K562 (cell line): ENCODE data around the gene ANKRD34A. TPM values are rescaled to one million over a fixed set of nuclear protein-coding genes. Genes with fewer than 3 reads are reported as not detected.

Source experiments
- BDP1 ChIP-seq: IDR thresholded peaks from 3 replicates; pipeline ENCODE4 v1.6.1; 2011; ENCODE audit not compliant: insufficient read length, insufficient read depth
- BRD4 ChIP-seq: fragments of 200-600 bp; sonication (generic); IDR thresholded peaks from 2 replicates; pipeline ENCODE4 v1.6.1; 2017; ENCODE audit warnings: inconsistent platforms
- CBX2 ChIP-seq: fragments of 200-600 bp; sonication (generic); IDR thresholded peaks from one replicate; pipeline ENCODE4 v1.6.1; 2012; ENCODE audit warnings: mild to moderate bottlenecking, low read length, inconsistent platforms; ENCODE audit not compliant: insufficient read depth, poor library complexity, severe bottlenecking
- ESRRA ChIP-seq: fragments of 450-650 bp; IDR thresholded peaks from 2 replicates; pipeline ENCODE4 v1.6.1; 2014; ENCODE audit warnings: low read depth, mild to moderate bottlenecking, moderate library complexity, borderline replicate concordance
- FOXP1 ChIP-seq: sonication (generic); formaldehyde crosslinking; IDR thresholded peaks from 2 replicates; pipeline ENCODE4 v1.8.0; 2022; ENCODE audit warnings: mild to moderate bottlenecking, missing genetic modification reagents
- MBD1 ChIP-seq: fragments of 250-450 bp; sonication (Bioruptor Pico); IDR thresholded peaks from 2 replicates; pipeline ENCODE4 v1.8.0; 2022; ENCODE audit warnings: inconsistent platforms
- MTA1 ChIP-seq: fragments of 450-650 bp; IDR thresholded peaks from 2 replicates; pipeline ENCODE4 v1.6.1; 2017; ENCODE audit warnings: borderline replicate concordance
- MYNN ChIP-seq, 2 experiments: sonication (generic); formaldehyde crosslinking in 1 of 2; IDR thresholded peaks; 2 replicates each; pipeline versions ENCODE4 v1.5.0 to v1.6.1; 2016 to 2020; ENCODE audit warnings: antibody characterized with exemption in 1 of 2, missing genetic modification reagents in 1 of 2
- SMARCE1 ChIP-seq: fragments of 450-650 bp; IDR thresholded peaks from 2 replicates; pipeline ENCODE4 v1.7.1; 2016; ENCODE audit warnings: mild to moderate bottlenecking
- SMC3 ChIP-seq: conservative IDR thresholded peaks from 2 replicates; pipeline ENCODE4 v1.6.1; 2011; ENCODE audit warnings: low read depth, low read length, improper control_type of control experiment; ENCODE audit not compliant: insufficient read depth
- THRAP3 ChIP-seq: fragments of 450-650 bp; IDR thresholded peaks from 2 replicates; pipeline ENCODE4 v1.6.1; 2016; ENCODE audit warnings: mild to moderate bottlenecking, inconsistent platforms, borderline replicate concordance
- ZBTB33 ChIP-seq: sonication (generic); formaldehyde crosslinking; IDR thresholded peaks from 2 replicates; pipeline ENCODE4 v1.8.1; 2023; ENCODE audit warnings: mild to moderate bottlenecking, missing genetic modification reagents
- ZKSCAN1 ChIP-seq: fragments of 150-350 bp; IDR thresholded peaks from 2 replicates; pipeline ENCODE4 v1.6.1; 2016; ENCODE audit warnings: low read depth, low read length
- ZNF445 ChIP-seq: fragments of 250-450 bp; sonication (Bioruptor Pico); IDR thresholded peaks from 2 replicates; pipeline ENCODE4 v1.4.0; 2020; ENCODE audit warnings: low read depth, mild to moderate bottlenecking, moderate library complexity
- polyA plus RNA-seq, 8 experiments: library from polyadenylated mRNA; depleted of rRNA in 4 of 8; stranded (reverse) in 5 of 8; unstranded in 3 of 8; fragments of >200 nt; fragmentation: Nextera tagmentation in 2 of 8; fragmentation: Illumina TruSeq in 1 of 8; extraction: Ambion mirVana in 2 of 8; extraction: Trizol in 1 of 8; gene quantifications; 2 replicates each; pipeline versions ENCODE4 v1.2.1 to v1.2.3, GENCODE V29; 2011 to 2014; ENCODE audit warnings: inconsistent platforms in 1 of 8, missing spikeins in 1 of 8
- total RNA-seq, 7 experiments: library from RNA; depleted of rRNA in 6 of 7; stranded (reverse); fragments of >200 nt in 6 of 7; fragmentation: Illumina TruSeq in 2 of 7; extraction: Trizol in 2 of 7; gene quantifications; 2 replicates each; pipeline versions ENCODE4 v1.2.1 to v1.2.3, GENCODE V29; 2011 to 2021; ENCODE audit warnings: low replicate concordance in 1 of 7
- TF ChIP-seq, protein P1 (sequence below): sonication (generic); IDR thresholded peaks from 2 replicates; pipeline ENCODE4 v1.6.1; 2016
- TF ChIP-seq, protein P2 (sequence below): fragments of 250-450 bp; sonication (Bioruptor Pico); IDR thresholded peaks from 2 replicates; pipeline ENCODE4 v1.6.1; 2021; ENCODE audit warnings: mild to moderate bottlenecking
- TF ChIP-seq, protein P3 (sequence below), 3 experiments: fragments of 200-800 bp in 1 of 3; fragments of 250-450 bp in 1 of 3; fragments of 450-650 bp in 1 of 3; sonication (Bioruptor Pico) in 1 of 3; sonication (Bioruptor generic) in 1 of 3; formaldehyde crosslinking in 1 of 3; IDR thresholded peaks; 2 replicates each; pipeline versions ENCODE4 v1.6.1 to v1.8.0; 2016 to 2022; ENCODE audit warnings: mild to moderate bottlenecking in 2 of 3, missing genetic modification characterization in 2 of 3, missing compliant biosample characterization in 1 of 3, moderate library complexity in 1 of 3

The ANKRD34A gene
- total and polyA plus RNA-seq, 9 of the 15 experiments (the other 6 are each of a cell fraction or from before 2014, with no cell fraction given), result 0.06 to 1.6 (median 0.43) TPM

- TF ChIP-seq ZNF445, result no peak
- TF ChIP-seq ESRRA, result no peak
- TF ChIP-seq BRD4, result no peak
- TF ChIP-seq, protein P1, sequence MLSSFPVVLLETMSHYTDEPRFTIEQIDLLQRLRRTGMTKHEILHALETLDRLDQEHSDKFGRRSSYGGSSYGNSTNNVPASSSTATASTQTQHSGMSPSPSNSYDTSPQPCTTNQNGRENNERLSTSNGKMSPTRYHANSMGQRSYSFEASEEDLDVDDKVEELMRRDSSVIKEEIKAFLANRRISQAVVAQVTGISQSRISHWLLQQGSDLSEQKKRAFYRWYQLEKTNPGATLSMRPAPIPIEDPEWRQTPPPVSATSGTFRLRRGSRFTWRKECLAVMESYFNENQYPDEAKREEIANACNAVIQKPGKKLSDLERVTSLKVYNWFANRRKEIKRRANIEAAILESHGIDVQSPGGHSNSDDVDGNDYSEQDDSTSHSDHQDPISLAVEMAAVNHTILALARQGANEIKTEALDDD, result no peak
- TF ChIP-seq ZKSCAN1, result no peak
- TF ChIP-seq SMARCE1, result no peak
- TF ChIP-seq ZBTB33 (CRISPR knock-in tag), result no peak
- TF ChIP-seq MBD1 (CRISPR knock-in tag), result no peak
- TF ChIP-seq THRAP3, result no peak
- no peak for TF ChIP-seq FOXP1 (CRISPR knock-in tag)
- TF ChIP-seq MTA1, result no peak
- TF ChIP-seq CBX2, result no peak
- TF ChIP-seq, protein P2, sequence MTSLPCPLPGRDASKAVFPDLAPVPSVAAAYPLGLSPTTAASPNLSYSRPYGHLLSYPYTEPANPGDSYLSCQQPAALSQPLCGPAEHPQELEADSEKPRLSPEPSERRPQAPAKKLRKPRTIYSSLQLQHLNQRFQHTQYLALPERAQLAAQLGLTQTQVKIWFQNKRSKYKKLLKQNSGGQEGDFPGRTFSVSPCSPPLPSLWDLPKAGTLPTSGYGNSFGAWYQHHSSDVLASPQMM (CRISPR knock-in tag), result no peak
- TF ChIP-seq, protein P3, sequence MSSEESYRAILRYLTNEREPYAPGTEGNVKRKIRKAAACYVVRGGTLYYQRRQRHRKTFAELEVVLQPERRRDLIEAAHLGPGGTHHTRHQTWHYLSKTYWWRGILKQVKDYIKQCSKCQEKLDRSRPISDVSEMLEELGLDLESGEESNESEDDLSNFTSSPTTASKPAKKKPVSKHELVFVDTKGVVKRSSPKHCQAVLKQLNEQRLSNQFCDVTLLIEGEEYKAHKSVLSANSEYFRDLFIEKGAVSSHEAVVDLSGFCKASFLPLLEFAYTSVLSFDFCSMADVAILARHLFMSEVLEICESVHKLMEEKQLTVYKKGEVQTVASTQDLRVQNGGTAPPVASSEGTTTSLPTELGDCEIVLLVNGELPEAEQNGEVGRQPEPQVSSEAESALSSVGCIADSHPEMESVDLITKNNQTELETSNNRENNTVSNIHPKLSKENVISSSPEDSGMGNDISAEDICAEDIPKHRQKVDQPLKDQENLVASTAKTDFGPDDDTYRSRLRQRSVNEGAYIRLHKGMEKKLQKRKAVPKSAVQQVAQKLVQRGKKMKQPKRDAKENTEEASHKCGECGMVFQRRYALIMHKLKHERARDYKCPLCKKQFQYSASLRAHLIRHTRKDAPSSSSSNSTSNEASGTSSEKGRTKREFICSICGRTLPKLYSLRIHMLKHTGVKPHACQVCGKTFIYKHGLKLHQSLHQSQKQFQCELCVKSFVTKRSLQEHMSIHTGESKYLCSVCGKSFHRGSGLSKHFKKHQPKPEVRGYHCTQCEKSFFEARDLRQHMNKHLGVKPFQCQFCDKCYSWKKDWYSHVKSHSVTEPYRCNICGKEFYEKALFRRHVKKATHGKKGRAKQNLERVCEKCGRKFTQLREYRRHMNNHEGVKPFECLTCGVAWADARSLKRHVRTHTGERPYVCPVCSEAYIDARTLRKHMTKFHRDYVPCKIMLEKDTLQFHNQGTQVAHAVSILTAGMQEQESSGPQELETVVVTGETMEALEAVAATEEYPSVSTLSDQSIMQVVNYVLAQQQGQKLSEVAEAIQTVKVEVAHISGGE (CRISPR knock-in tag; IDR thresholded peaks at IDR 0.05), result peak in 1 of 3 experiments; percentile 84; a peak in 2 of 6 replicates
- TF ChIP-seq MYNN (IDR thresholded peaks at IDR 0.05), result no peak
- no peak for TF ChIP-seq MYNN (CRISPR knock-in tag; IDR thresholded peaks at IDR 0.05)
- TF ChIP-seq SMC3, result no peak
- no peak for TF ChIP-seq BDP1
Measured at GRCh38 chr1:145964328-145965118, at the start of gene ANKRD34A, which contains the start of gene POLR3GL (continued).
